HL-60/S4 (cell line): ENCODE data around the gene STIM1.

Source experiments
- in situ Hi-C: fragments of 300-500 bp; cut with MboI; formaldehyde crosslinking; loops from 2 replicates; pipeline ENCODE4 v1.14.3; 2022; ENCODE audit warnings: low sequenced_read_pairs

The STIM1 gene

GRCh38 chr11:3942956-3943497, 87.6 kb downstream of the STIM1 start:
- in situ Hi-C loops, result no loop called here

GRCh38 chr11:3944198-3944597, 88.7 kb downstream of the STIM1 start:
- in situ Hi-C loops, result no loop called here

GRCh38 chr11:3946455-3947017, 91.1 kb downstream of the STIM1 start:
- in situ Hi-C loops, result no loop called here

- in situ Hi-C loops, result no loop called here
Measured at GRCh38 chr11:3947061-3947460, 91.6 kb downstream of the STIM1 start.

DNA sequence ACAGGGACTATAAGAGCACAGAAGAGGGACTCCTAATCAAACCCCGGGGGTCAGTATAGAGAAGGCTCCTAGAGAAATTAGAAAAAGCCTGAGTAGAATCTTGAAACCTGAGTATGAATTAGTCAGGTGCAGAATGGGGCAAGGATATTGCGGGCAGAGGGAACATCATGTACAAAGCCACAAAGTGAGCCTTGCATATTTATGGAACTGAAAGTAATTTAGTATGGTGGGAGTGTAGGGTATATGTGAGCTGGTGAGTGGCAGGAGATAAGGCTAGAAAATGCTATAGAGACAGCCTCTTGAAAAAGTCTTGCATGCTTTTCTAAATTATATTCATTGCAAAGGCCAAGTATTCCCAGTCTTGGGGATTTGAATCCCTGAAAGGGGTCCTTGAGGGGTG, 93.7 kb downstream of the STIM1 start:
- in situ Hi-C loops, result no loop called here

DNA sequence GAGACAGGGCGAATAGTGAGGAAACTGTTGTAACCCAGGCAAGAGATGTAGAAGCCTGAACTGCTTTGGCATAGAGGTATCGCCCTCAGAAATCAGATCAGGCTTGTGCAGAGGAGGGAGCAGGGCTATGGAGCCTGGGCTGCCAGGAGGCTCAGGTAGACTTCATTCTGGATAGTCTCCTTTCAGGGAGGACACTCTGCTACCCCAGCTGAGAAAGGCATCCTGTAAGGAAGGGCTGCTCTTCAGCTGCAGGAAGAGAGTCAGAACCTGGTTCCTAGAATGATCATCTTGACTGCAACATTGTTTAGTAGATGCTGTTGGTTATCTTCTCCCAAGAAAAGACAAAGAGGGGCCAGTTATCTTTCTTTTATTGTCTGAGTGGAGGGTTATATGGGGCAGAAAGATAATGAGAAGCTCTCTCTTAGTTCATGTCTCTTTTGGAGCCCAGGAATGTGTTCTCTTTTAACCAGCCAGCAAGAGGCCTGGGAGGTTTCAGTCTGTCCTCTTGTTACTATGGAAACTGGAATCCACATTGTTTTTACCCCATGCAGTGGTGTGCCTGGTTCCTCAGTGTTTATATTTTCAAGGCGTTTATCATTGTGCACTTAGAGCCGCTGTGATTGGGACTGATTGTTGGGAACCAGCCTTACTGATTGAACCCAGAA, 95.7 kb downstream of the STIM1 start:
- in situ Hi-C loops, result no loop called here

DNA sequence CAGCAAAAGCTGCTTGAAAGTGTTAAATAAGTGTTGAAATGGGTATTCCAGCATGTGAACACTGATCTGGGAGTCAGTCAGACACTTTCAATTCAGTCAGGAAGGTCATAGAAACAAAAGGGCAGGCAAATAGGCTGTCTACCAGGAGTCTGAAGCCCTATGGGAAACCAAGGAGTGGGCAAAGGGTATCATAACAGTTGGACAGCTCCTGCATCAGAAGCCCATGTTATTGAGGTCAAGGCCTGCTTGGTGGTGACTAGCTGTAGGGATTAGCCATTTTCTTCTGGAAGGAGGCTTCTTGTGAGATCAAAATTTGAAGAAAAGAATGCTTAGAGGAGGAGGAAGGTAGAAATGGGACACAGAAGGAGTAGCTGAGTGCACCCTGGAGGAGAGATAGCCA, 97.3 kb downstream of the STIM1 start:
- in situ Hi-C loops, result no loop called here

GRCh38 chr11:3953327-3953726, 97.9 kb downstream of the STIM1 start:
- in situ Hi-C loops, result no loop called here

- in situ Hi-C loops, result no loop called here
Measured at GRCh38 chr11:3954448-3955298, 99.2 kb downstream of the STIM1 start.

- in situ Hi-C loops, result no loop called here
Measured at GRCh38 chr11:3955299-3955665, 99.8 kb downstream of the STIM1 start.

- in situ Hi-C loops, result no loop called here
Measured at GRCh38 chr11:3956038-3956437, 100.6 kb downstream of the STIM1 start.

DNA sequence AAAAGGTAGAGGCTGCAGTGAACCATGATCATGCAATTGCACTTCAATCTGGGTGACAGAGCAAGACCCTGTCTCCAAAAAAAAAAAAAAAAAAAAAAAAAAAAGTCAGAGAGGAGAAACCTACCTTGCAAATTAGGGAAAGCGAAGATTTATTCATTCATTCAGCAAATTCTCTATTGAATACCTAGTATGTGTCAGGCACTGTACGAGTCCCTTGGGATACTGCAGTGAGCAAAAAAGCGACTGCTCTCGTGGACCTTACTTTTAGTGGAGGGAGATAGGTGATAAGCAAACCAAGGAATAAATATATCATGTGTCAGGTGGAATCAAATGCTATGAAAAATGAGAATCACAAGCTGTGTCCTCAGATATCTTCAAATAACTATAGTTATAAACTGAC, 101.3 kb downstream of the STIM1 start:
- in situ Hi-C loops, result no loop called here

DNA sequence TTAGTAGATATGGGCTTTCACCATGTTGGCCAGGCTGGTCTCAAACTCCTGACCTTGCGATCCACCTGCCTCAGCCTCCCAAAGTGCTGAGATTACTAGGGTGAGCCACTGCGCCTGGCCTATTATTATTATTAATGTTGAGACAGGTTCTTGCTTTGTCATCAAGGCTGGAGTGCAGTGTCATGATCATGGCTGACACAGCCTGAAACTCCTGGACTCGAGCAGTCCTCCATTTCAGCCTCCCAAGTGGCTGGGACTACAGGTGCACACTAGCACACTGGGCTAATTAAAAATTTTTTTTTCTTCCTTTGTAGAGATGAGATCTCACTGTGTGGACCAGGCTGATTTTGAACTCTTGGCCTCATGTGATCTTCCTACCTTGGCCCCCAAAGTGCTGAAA, 102.0 kb downstream of the STIM1 start:
- in situ Hi-C loops, result no loop called here

GRCh38 chr11:3958281-3958680, 102.8 kb downstream of the STIM1 start:
- in situ Hi-C loops, result no loop called here

- in situ Hi-C loops, result no loop called here
Measured at GRCh38 chr11:3959015-3959902, 103.8 kb downstream of the STIM1 start.

DNA sequence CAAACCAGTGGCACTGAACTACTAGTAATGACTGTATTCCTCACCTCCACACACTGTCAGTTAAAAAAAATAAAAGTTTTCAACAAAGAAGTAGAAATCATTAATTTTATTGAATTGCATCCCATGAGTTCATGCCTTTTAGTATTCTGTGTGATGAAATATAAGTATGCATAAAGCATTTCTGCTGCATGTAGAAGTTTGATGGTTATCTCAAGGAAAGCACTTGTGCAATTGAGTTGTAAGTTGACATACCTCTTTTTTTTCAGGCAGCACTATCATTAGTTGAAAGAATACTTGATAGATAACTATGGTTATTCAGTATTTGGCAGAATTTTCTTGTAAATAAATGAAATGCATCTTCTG, 104.4 kb downstream of the STIM1 start:
- in situ Hi-C loops, result no loop called here

DNA sequence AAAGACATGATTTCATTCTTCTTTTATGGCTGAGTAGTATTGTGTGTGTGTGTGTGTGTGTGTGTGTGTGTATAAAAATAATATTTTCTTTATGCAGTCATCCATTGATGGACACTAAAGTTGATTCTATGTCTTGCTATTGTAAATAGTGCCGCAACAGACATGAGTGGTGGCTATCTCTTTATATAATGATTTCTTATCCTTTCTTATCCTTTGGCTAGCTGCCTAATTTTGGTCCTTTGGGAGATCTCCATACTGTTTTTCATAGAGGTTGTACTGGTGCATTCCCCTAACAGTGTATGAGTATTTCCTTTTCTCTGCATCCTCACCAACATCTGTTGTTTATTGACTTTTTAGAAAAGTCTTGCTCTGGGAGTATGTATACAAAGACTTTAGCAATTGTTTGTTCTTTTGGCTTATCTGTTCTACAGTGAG, 107.0 kb downstream of the STIM1 start:
- in situ Hi-C loops, result no loop called here

DNA sequence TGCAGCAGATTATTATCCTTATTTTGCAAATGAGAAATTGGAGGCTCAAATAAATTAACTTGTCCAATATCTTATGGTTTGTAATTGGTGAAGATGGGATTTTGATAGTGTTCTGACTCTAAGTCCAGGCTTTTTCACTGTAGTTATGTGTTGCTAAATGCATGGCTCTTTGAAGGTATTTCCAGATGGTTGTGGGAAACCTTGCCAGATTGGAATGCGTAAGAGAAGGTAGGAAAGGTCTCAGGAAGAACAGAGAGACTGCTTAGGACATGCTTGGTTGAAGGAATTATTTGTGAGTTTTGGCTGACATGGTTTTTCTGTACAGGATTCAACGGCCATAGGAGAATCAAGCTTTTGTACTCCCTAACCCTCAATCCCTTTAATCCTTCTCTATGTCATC, 108.6 kb downstream of the STIM1 start:
- in situ Hi-C loops, result no loop called here

DNA sequence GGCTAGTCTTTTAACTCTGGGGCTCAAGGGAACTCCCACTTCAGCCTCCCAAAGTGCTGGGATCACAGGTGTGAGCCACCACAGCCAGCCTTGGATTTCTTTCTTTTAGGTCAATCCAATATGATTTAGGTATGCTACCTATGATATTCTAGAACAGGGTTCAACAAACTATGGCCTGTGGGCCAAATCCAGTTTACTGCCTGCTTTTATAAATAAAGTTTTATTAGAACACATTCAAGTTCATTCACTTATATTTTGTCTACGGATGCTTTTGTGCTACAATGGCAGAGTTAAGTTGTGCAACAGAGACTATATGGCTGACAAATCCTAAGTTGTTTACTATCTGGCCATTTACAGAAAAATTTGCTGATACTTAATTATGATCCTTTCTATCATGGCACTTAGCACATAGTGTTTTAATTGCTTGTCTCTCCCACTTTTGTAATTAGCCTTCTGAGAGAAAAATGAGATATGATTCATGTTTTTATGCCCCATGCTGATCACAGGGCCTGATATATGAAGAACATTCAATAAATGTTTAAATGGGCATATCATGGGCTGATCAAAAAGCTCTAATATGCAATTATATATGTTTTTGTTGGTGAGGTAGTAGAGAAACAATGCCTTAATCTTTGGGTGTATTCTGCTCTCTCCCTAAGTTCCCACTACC, 109.6 kb downstream of the STIM1 start:
- in situ Hi-C loops, result no loop called here

DNA sequence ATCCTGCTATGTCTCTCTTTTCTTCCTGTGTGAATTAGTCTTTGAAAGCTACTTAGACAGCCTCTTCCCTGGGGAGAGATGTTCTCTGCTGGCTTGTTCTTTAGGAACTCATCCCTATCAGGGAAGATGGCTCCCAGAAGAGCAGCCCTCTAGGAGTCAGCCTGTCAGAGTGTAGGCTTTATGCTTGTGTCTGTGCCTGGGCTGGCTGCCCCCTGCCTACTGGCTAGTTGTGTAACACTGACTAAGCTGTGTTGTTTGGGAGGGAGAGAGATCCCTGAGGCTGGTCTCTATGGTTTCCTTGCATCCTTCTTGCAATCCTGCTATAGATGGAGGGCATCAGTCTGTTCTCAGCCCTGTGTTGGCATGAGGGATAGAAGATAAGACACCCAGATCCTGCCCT, 112.2 kb downstream of the STIM1 start:
- in situ Hi-C loops, result no loop called here
